Measurements from ENCODE around the gene ATP8A1.

The ATP8A1 gene

GRCh38 chr4:42626629-42627146 is 30.2 kb downstream of the ATP8A1 start:
- DNase-seq (ENCODE audit: low spot score), result no peak

- no peak for DNase-seq (ENCODE audit: low spot score)
Observed at GRCh38 chr4:42625329-42625728, 31.6 kb downstream of the ATP8A1 start.

GRCh38 chr4:42624551-42624950 is 32.4 kb downstream of the ATP8A1 start:
- no peak for DNase-seq (ENCODE audit: low spot score)

- no peak for DNase-seq (ENCODE audit: low spot score)
Observed at GRCh38 chr4:42618023-42618422, 38.9 kb downstream of the ATP8A1 start.

- DNase-seq (ENCODE audit: low spot score), result no peak
Observed at GRCh38 chr4:42617030-42617429, 39.9 kb downstream of the ATP8A1 start.

- no peak for DNase-seq (ENCODE audit: low spot score)
Observed at GRCh38 chr4:42616572-42616971, 40.3 kb downstream of the ATP8A1 start.

GRCh38 chr4:42615131-42615763 is 41.7 kb downstream of the ATP8A1 start:
- no peak for DNase-seq (ENCODE audit: low spot score)

GRCh38 chr4:42612898-42613297 is 44.0 kb downstream of the ATP8A1 start:
- DNase-seq (ENCODE audit: low spot score), result no peak

- DNase-seq (ENCODE audit: low spot score), result no peak
Observed at GRCh38 chr4:42610941-42611340, 46.0 kb downstream of the ATP8A1 start.

- DNase-seq (ENCODE audit: low spot score), result no peak
Observed at GRCh38 chr4:42609051-42609450, 47.9 kb downstream of the ATP8A1 start.

- no peak for DNase-seq (ENCODE audit: low spot score)
Observed at GRCh38 chr4:42608551-42608950, 48.4 kb downstream of the ATP8A1 start.

- no peak for DNase-seq (ENCODE audit: low spot score)
Observed at GRCh38 chr4:42607011-42607726, 49.7 kb downstream of the ATP8A1 start.

- DNase-seq (ENCODE audit: low spot score), result no peak
Observed at GRCh38 chr4:42605264-42605663, 51.6 kb downstream of the ATP8A1 start.

- no peak for DNase-seq (ENCODE audit: low spot score)
Observed at GRCh38 chr4:42603862-42604261, 53.0 kb downstream of the ATP8A1 start.

GRCh38 chr4:42600578-42600977 is 56.3 kb downstream of the ATP8A1 start:
- no peak for DNase-seq (ENCODE audit: low spot score)

- no peak for DNase-seq (ENCODE audit: low spot score)
Observed at GRCh38 chr4:42596918-42597317, 60.0 kb downstream of the ATP8A1 start.

- no peak for DNase-seq (ENCODE audit: low spot score)
Observed at GRCh38 chr4:42594888-42595287, 62.0 kb downstream of the ATP8A1 start.

- no peak for DNase-seq (ENCODE audit: low spot score)
Observed at GRCh38 chr4:42588909-42589308, 68.0 kb downstream of the ATP8A1 start.

GRCh38 chr4:42586775-42587174 is 70.1 kb downstream of the ATP8A1 start:
- DNase-seq (ENCODE audit: low spot score), result no peak

- DNase-seq (ENCODE audit: low spot score), result no peak
Observed at GRCh38 chr4:42579903-42580302, 77.0 kb downstream of the ATP8A1 start.

- no peak for DNase-seq (ENCODE audit: low spot score)
Observed at GRCh38 chr4:42578187-42578586, 78.7 kb downstream of the ATP8A1 start.

- no peak for DNase-seq (ENCODE audit: low spot score)
Observed at GRCh38 chr4:42574870-42575430, 82.0 kb downstream of the ATP8A1 start.

- DNase-seq (ENCODE audit: low spot score), result no peak
Observed at GRCh38 chr4:42573249-42573648, 83.7 kb downstream of the ATP8A1 start.
